Spleen (tissue), 11 donors: ENCODE data around the gene SNX30. TPM values are rescaled to one million over a fixed set of nuclear protein-coding genes. Genes with fewer than 3 reads are reported as not detected.
A peak's percentile ranks its signal among the peaks of the same experiment; 100 is the strongest.

Experiments
- DNase-seq: peaks from one replicate; pipeline ENCODE4 v3.0.0-alpha.2; 2020
- H3K27ac ChIP-seq, 8 donors: fragments of 200-600 bp; sonication (generic) in 7 of 8; 1 replicate in 4 of 8; 2 replicates in 4 of 8; pipeline versions ENCODE4 v1.5.0 to v1.8.0; 2016 to 2021; ENCODE audit warnings: inconsistent platforms in 4 of 8, mild to moderate bottlenecking in 4 of 8, moderate library complexity in 1 of 8
- H3K27me3 ChIP-seq, 7 donors: fragments of 200-600 bp; sonication (generic) in 6 of 7; replicated peaks in 1 of 7; 1 replicate in 4 of 7; 2 replicates in 3 of 7; pipeline versions ENCODE4 v1.5.0 to v1.8.0; 2016 to 2021; ENCODE audit warnings: inconsistent platforms in 3 of 7, mild to moderate bottlenecking in 1 of 7
- H3K36me3 ChIP-seq, 6 donors: fragments of 200-600 bp; sonication (generic) in 5 of 6; 1 replicate in 4 of 6; 2 replicates in 2 of 6; pipeline versions ENCODE4 v1.5.0 to v1.8.0; 2016 to 2021; ENCODE audit warnings: inconsistent platforms in 2 of 6
- H3K4me1 ChIP-seq, 6 donors: fragments of 200-600 bp; sonication (generic) in 5 of 6; 1 replicate in 3 of 6; 2 replicates in 3 of 6; pipeline versions ENCODE4 v1.5.0 to v1.8.0; 2016 to 2021; ENCODE audit warnings: inconsistent platforms in 3 of 6
- H3K4me3 ChIP-seq, 8 donors: fragments of 200-600 bp; sonication (generic) in 7 of 8; 1 replicate in 4 of 8; 2 replicates in 4 of 8; pipeline versions ENCODE4 v1.5.0 to v1.8.0; 2016 to 2021; ENCODE audit warnings: inconsistent platforms in 4 of 8, mild to moderate bottlenecking in 4 of 8, moderate library complexity in 2 of 8
- H3K9me3 ChIP-seq, 8 donors: fragments of 200-600 bp; sonication (generic) in 7 of 8; 1 replicate in 4 of 8; 2 replicates in 4 of 8; pipeline versions ENCODE4 v1.5.0 to v1.8.0; 2016 to 2021; ENCODE audit warnings: inconsistent platforms in 4 of 8
- CTCF ChIP-seq, 11 experiments: fragments of 200-600 bp in 7 of 11; fragments of 450-650 bp in 4 of 11; sonication (generic) in 4 of 11; IDR thresholded peaks in 8 of 11; conservative IDR thresholded peaks in 3 of 11; 1 replicate in 7 of 11; 2 replicates in 4 of 11; pipeline versions ENCODE4 v1.4.0 to v1.8.0; 2016 to 2021; ENCODE audit warnings: antibody characterized with exemption in 11 of 11, inconsistent platforms in 4 of 11, mild to moderate bottlenecking in 1 of 11
- POLR2A ChIP-seq, 3 donors: fragments of 450-650 bp; IDR thresholded peaks; one replicate each; pipeline ENCODE4 v1.5.1; 2017; ENCODE audit warnings: antibody characterized with exemption in 3 of 3, mild to moderate bottlenecking in 1 of 3
- POLR2AphosphoS5 ChIP-seq, 3 donors: sonication (generic); formaldehyde crosslinking; IDR thresholded peaks; one replicate each; pipeline ENCODE4 v1.5.1; 2017; ENCODE audit warnings: antibody characterized with exemption in 3 of 3
- WGBS, 5 donors: extraction: QIAGEN DNeasy Blood & Tissue Kit in 3 of 5; methylation state at CpG; one replicate each; pipeline versions ENCODE4 v1.1.5 to v1.1.7; 2013 to 2018; 5-methylcytosine and 5-hydroxymethylcytosine counted together
- intact Hi-C: fragments of 100-400 bp; cut with DNase I; formaldehyde crosslinking; loops from one replicate; pipeline ENCODE4 v1.15.0; 2023; ENCODE audit warnings: low total_unique reads
- polyA plus RNA-seq, 3 donors: library from polyadenylated mRNA; stranded (reverse); fragments of 200-250 nt; gene quantifications; one replicate each; pipeline ENCODE4 v1.2.1, GENCODE V29; 2013
- total RNA-seq, 7 donors: library from RNA; depleted of rRNA in 3 of 7; stranded (reverse); fragments of >200 nt in 3 of 7; fragmentation: NEBNext Ultra II Directional in 4 of 7; extraction: Animal tissue kit (Norgen Biotek cat#: 25700) in 4 of 7; gene quantifications; one replicate each; pipeline versions ENCODE4 v1.1.0 to v1.2.1, GENCODE V29; 2016 to 2021
- donor health status: healthy with polysubstance abuse.
- donor health status: DM: no; HTN: no; CAD: no; lungs with moderate emphysema.
- donor health status: DM: no; HTN: no; CAD: no.
- donor health status: Bipolar disorder and iron deficiency.
- donor health status: healthy.
- donor health status: DM: no; HTN: no; CAD: no.
- donor health status: DM: yes; HTN: yes; CAD: no.

The SNX30 gene
- total and polyA plus RNA-seq, 10 donors, result 1.2 to 23.3 (median 14.6) TPM

DNA sequence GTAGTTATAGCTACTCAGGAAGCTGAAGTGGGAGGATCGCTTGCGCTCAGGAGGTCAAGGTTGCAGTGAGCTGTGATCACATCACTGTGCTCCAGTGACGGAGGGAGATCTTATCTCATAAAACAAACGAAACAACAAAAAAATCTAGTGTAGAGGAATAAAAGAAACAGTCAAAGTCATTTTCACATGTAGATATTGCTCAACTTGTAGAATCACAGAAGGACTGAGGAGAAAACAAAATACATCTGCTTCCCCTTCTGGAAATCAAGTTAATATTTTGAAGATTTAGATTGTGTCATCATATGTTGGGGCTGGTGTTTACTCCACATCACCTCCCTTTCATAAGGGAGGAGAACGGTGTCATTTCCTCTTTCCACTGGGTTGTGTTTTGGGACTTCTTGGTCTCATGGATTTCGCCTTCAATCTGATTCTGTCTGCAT is 148.3 kb downstream of the SNX30 start:
- no peak for TF ChIP-seq CTCF (IDR thresholded peaks at IDR 0.05 in 8 of 11, conservative IDR thresholded peaks at IDR 0.05 in 3 of 11)
- TF ChIP-seq POLR2AphosphoS5 (IDR thresholded peaks at IDR 0.05), result no peak
- TF ChIP-seq POLR2A (IDR thresholded peaks at IDR 0.05), result no peak
- Histone ChIP-seq H3K4me3 (no peak overlapping the region), H3K4me1 (peaks cover 0 to 37% (median 6%) of the 10 kb centered on the region in 6 donors), H3K9me3 (no peaks in the 10 kb centered on the region), H3K27me3 (peaks cover 0 to 15% (median 0%) of the 10 kb centered on the region in 7 donors), H3K36me3 (no peaks in the 10 kb centered on the region), H3K27ac (peak overlapping the region in 3 of 8 donors; percentile 37 to 50 (median 43))
- DNase-seq, result no peak
- intact Hi-C loops, result no loop called here
- 34 to 50% (median 38%) methylated on average over 6 of the region's 6 CpGs for WGBS, 5 donors

DNA sequence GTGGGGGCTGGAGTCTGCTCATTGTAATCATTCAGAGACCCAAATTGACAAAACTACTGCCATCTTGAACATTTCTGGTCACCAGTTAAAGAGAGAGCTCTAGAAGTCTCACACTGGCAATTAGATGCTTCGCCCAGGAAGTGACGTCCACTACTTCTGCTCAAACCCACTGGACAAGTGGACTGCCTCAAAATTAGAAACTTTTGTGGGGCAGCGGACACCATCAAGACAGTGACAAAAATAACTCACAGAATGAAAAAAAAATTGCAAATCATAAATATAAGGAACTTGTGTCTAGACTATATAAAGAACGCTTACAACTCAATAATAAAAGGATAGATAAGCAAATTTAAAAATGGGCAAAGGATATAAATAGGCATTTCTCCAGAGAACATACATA is 149.9 kb downstream of the SNX30 start:
- TF ChIP-seq CTCF (IDR thresholded peaks at IDR 0.05 in 8 of 11, conservative IDR thresholded peaks at IDR 0.05 in 3 of 11) (no peak), POLR2AphosphoS5 (IDR thresholded peaks at IDR 0.05) (no peak), POLR2A (IDR thresholded peaks at IDR 0.05) (no peak)
- H3K27me3 ChIP-seq, result peaks cover 0 to 15% (median 0%) of the 10 kb centered on the region in 7 donors
- WGBS, 5 donors, result 68 to 85% (median 73%) methylated on average over 4 of the region's 4 CpGs
- H3K9me3 ChIP-seq, result no peaks in the 10 kb centered on the region
- DNase-seq, result no peak
- H3K4me1 ChIP-seq, result peaks cover 0 to 27% (median 3%) of the 10 kb centered on the region in 6 donors
- H3K4me3 ChIP-seq, result no peak overlapping the region
- no peaks in the 10 kb centered on the region for H3K36me3 ChIP-seq
- H3K27ac ChIP-seq, result no peak overlapping the region
- intact Hi-C loops, result loop anchor here (10.0 kb wide), 1 partner anchor 56 kb away; no protein-coding TSS in a partner anchor

DNA sequence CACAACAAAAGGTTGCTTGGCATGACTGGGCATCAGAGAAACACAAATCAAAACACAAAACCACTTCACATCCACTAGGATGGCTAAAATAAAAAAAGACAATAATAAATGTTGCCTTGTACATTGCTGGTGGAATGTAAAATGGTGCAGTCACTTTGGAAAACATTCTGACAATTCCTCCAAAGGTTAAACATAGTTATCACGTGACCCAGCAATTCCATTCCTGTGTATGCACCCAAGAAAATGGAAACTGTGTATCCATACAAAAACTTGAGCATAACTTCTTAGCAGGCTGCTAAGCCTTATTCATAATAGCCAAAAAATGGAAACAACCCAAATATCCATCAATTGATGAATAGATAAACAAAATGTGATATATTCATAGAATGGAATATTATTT is 150.3 kb downstream of the SNX30 start:
- Histone ChIP-seq H3K36me3 (no peaks in the 10 kb centered on the region), H3K27ac (no peak overlapping the region), H3K27me3 (peaks cover 0 to 15% (median 0%) of the 10 kb centered on the region in 7 donors), H3K4me1 (peaks cover 0 to 26% (median 3%) of the 10 kb centered on the region in 6 donors), H3K4me3 (no peak overlapping the region), H3K9me3 (no peaks in the 10 kb centered on the region)
- TF ChIP-seq POLR2AphosphoS5 (IDR thresholded peaks at IDR 0.05) (no peak), CTCF (IDR thresholded peaks at IDR 0.05 in 8 of 11, conservative IDR thresholded peaks at IDR 0.05 in 3 of 11) (no peak), POLR2A (IDR thresholded peaks at IDR 0.05) (no peak)
- DNase-seq, result no peak
- 56 to 90% (median 72%) methylated on average over 1 of the region's 1 CpG for WGBS, 5 donors
- intact Hi-C loops, result loop anchor here (10.0 kb wide), 1 partner anchor 56 kb away; no protein-coding TSS in a partner anchor

GRCh38 chr9:112905084-112905483 is 154.5 kb downstream of the SNX30 start:
- no peak overlapping the region for H3K27ac ChIP-seq
- H3K36me3 ChIP-seq, result no peaks in the 10 kb centered on the region
- no peak for DNase-seq
- no peaks in the 10 kb centered on the region for H3K27me3 ChIP-seq
- 50 to 76% (median 68%) methylated on average over 4 of the region's 4 CpGs for WGBS, 5 donors
- TF ChIP-seq CTCF (IDR thresholded peaks at IDR 0.05 in 8 of 11, conservative IDR thresholded peaks at IDR 0.05 in 3 of 11), result no peak
- no peak for TF ChIP-seq POLR2AphosphoS5 (IDR thresholded peaks at IDR 0.05)
- no peak for TF ChIP-seq POLR2A (IDR thresholded peaks at IDR 0.05)
- peaks cover 0 to 7% (median 0%) of the 10 kb centered on the region in 6 donors for H3K4me1 ChIP-seq
- intact Hi-C loops, result loop anchor here (10.0 kb wide), 1 partner anchor 60 kb away; no protein-coding TSS in a partner anchor
- H3K4me3 ChIP-seq, result no peak overlapping the region
- no peaks in the 10 kb centered on the region for H3K9me3 ChIP-seq
